Measurements from ENCODE around the gene APBA1.

DNA sequence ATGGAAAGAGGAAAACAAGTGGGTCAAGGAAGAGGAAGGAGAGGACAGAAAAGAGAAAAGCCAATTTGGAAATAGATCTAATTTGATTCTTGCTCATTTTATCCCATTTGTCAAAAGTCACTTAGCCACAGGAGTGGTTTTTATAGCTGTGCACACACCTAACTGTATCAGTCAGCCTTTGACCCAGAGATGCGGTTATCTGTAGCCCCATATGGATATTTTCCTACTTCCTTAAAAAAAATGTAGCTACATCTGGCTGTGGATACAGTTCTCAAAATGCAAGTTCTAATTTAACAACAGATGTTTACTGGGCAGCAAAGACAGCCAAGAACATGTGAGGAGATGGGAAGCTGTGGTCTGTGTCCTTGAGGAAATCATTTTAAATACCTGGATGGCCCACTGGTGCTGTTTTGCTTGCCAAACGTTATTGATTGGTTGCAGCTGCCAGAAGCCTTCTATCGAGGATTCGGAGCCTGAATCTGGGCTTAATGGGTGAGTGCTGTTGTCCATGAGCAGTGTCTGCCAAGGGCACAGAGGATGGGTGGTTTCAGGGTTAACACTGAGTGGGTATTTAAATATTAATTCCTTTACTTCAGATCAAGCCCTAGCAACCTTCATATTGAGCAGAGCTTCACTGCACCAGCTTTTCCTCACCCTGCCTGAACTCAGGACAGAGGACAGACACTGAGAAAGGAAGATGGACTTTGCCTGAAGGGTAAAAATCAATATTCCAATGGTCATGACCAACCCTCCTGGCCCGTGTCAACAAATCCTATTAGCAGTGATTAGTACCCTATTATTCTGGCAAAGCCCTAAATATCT is 92.2 kb downstream of the APBA1 start:
- TF ChIP-seq CTCF (IDR thresholded peaks at IDR 0.05) (no peak), POLR2A (IDR thresholded peaks at IDR 0.05) (no peak)

All from heart left ventricle (tissue), 13 donors.